Activated CD4-positive, alpha-beta T cell treated with anti-CD3 and anti-CD28 coated beads, Interleukin-2, amount 50 U/mL, for 4 hours (primary cell): ENCODE data around the gene MAP1A.
"Not testable (repeated sequence)": the region's sequence is repeated elsewhere in the genome, so short reads cannot be mapped to it uniquely, and the experiment has no call there.

Experiments used
- DNase-seq, 2 experiments: peaks; one replicate each; pipeline ENCODE4 v3.0.0-alpha.2; 2020

The MAP1A gene

GRCh38 chr15:43531018-43531670 is 13.7 kb downstream of the MAP1A start:
- no peak for DNase-seq

GRCh38 chr15:43532826-43533225 is 15.4 kb downstream of the MAP1A start:
- DNase-seq = not testable (repeated sequence)

DNA sequence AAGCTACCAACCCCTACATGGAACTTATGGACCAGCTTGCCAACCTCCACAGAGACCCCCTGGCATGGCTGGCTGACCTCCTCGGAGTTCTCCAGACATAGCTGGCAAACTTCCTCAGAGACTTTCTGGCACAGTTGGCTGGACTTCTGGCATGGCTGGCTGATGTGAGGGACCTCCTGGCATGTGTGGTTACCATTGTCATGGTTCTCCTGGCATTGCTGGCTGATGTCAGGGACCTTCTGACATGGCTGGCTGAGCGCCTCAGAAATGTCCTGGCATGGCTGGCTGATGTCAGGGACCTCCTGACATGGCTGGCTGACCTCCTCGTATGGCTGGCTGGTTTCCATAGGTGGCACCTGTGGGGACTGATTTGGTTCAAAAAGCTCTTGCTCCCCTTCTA is 17.5 kb downstream of the MAP1A start:
- no peak for DNase-seq

DNA sequence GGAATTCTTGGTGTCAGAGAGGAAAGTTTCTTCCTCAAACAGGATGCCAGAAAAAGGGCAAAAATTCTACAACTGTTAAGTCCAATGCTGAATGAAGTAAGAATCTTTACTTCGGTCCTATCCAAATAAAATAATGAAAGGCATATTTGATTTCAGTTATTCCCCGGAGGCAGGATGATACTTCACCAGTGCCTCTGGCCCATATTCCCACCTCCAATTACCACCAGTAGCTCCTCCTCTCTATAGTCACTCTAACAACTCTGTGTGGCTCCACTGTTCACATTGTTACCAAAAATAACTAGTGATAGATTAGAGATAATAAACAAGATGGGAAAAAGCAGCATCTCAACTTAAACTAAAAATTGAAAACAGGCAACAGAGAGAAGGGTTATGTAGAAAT is 20.7 kb downstream of the MAP1A start:
- no peak for DNase-seq

GRCh38 chr15:43541785-43542184 is 24.4 kb downstream of the MAP1A start:
- no peak for DNase-seq

- no peak for DNase-seq
Measured at GRCh38 chr15:43544266-43544665, 26.9 kb downstream of the MAP1A start.

GRCh38 chr15:43545426-43545825 is 28.0 kb downstream of the MAP1A start:
- no peak for DNase-seq

DNA sequence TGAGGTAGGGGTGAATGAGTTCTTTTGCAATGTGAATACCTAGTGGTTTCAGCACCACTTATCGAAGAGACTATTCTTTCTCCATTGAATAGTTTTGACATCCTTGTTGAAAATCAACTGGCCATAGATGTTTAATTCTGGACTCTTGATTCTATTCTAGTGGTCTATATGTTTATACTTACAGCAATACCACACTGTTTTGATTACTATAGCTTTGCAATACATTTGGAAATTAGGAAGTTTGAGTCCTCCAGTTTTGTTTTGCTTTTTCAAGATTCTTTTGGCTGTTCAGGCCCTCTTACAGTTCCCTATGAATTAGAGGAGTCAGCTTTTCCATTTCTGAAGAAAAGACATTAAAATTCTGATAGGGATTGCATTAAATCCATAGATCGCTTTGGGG is 30.1 kb downstream of the MAP1A start:
- DNase-seq = no peak

- no peak for DNase-seq
Measured at GRCh38 chr15:43550527-43551363, 33.3 kb downstream of the MAP1A start.

GRCh38 chr15:43552256-43552655 is 34.8 kb downstream of the MAP1A start:
- DNase-seq = no peak

- no peak for DNase-seq
Measured at GRCh38 chr15:43552986-43553385, 35.6 kb downstream of the MAP1A start.

DNA sequence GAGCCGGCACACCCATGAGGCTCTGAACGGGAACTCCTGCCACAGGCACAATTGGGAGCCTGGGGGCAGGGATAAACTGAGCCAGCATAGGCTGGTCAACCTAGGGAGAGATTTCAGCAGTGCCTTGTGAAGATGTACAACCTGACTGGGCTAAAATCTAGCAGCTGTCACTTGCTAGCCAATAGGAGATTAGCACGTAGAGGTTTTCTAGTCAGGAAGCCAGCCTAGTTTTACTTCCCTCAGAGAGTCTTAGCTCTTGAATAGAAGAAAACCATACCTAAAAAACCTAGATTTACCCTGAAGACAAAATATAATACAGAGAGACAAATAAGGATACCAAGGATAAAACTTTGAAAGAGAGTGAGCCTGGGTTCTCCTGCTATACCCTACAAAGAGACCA is 45.3 kb downstream of the MAP1A start:
- DNase-seq = not testable (repeated sequence)

- DNase-seq = not testable (repeated sequence)
Measured at GRCh38 chr15:43563793-43564192, 46.4 kb downstream of the MAP1A start.

DNA sequence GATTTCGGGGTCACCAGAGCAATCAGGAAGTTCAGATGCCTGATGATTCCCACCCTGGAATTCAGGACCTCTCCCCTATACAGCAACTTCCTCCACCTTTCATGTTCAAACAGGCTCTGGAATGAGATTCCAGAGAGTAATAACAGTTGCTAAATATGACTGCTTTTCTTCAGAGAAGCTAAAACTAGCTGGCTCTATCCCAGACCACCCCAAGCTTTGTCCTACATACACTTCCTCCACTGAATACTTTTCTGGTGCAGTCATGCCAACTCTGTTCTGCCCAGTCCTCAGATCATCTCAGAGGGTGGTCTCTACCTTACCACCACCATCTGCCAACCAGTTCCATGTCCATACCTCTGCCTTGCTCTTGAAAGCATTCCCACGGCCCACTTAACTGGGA is 49.2 kb downstream of the MAP1A start:
- DNase-seq = not testable (repeated sequence)

GRCh38 chr15:43574607-43575006 is 57.2 kb downstream of the MAP1A start:
- DNase-seq = not testable (repeated sequence)
